NOMO-1 treated with DMSO at 0.1 percent for 48 hours (cell line): ENCODE data around the gene GNA12.
"Not testable (repeated sequence)": the region's sequence is repeated elsewhere in the genome, so short reads cannot be mapped to it uniquely, and the experiment has no call there.

Experiments
- DNase-seq: peaks from one replicate; lab custom pipeline; 2025; ENCODE audit not compliant: unreplicated experiment; lab: John Stamatoyannopoulos, UW

GNA12 gene

GRCh38 chr7:2680256-2680655 is 163.9 kb downstream of the GNA12 start:
- no peak for DNase-seq

DNA sequence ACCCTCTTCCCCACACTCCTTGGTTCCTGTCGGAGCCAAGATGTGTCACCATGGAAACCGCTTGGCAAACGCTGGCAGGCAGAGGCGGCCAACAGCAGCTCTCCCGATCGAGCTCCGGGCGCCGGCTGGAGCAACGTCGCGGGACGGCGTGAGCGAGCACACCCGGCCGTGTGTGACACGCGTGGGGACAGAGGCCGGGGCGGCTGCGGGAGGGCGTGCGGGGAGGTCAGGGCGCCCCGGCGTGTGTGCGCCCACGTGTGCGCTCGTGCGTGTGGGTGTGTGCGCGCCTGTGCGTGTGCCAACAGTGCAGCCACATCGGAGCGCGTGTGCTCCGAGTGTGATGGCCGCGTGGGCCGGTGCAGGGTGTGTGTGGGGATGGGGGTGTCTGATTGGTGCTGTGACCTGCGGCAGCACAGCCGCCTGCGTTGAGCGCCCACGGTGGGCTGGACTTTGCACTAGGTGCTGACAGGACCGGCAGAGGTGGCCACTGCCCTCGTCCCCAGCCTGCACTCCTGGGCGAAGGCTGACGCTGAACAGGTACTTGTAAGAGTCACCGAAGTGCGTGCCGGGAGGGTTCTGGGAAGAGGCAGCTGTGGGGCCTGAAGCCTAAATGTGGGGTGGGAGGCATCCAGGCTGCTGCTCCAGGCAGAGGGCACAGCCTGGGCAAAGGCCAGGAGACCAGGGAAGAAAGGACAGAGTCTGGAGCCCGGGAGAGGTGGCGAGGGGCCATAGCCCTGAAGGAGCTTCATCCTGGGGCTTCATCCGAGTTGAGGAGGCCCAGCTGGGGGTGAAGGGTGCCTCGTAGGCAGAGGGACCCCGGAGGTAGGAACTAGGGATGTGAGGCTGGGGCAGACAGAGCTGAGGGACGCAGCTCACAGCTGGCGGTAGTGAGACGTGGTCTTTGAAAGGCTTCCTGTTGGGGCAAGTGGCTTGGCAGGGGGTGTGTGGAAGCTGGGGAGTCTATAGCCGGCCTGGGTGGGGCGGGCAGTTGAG is 164.7 kb downstream of the GNA12 start:
- DNase-seq, result not testable (repeated sequence)

DNA sequence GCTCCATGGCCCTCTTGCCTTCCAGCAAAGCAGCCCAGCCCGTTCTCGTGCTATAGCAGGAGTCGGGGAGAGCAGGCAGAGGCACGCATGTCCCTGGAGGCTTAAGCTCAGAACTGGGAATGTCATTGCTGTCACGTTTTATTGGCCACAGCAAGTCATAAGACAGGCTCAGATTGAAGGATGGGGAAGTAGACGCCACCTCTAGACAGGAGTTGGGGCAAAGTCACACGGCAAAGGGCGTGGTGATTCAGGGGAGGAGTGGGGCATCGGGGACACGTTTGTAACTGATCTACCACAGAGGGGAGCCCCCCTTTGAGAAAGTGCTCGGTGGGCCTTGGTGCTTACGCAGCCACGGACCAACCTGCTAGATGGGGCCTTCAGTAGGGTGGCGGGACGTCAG is 165.7 kb downstream of the GNA12 start:
- DNase-seq, result not testable (repeated sequence)
